Panc1 (cell line): ENCODE data around the gene MCTP1.

ENCODE experiments used
- CTCF ChIP-seq: fragments of 450-650 bp; IDR thresholded peaks from 2 replicates; pipeline ENCODE4 v1.5.1; 2017; ENCODE audit warnings: mild to moderate bottlenecking
- POLR2AphosphoS5 ChIP-seq: IDR thresholded peaks from 2 replicates; pipeline ENCODE4 v1.6.1; 2012; ENCODE audit warnings: mild to moderate bottlenecking, low read depth, low read length, moderate library complexity
- REST ChIP-seq, 2 experiments: IDR thresholded peaks; 2 replicates each; pipeline ENCODE4 v1.6.1; 2011 to 2012; ENCODE audit warnings: low read depth in 2 of 2, control low read depth in 1 of 2, low read length in 1 of 2, mild to moderate bottlenecking in 1 of 2, moderate library complexity in 1 of 2; ENCODE audit not compliant: insufficient read depth in 1 of 2

- TF ChIP-seq REST (IDR thresholded peaks at IDR 0.05; ENCODE audit: insufficient read depth in 1 of 2, low read depth in 2 of 2, low read length in 1 of 2): no peak
- no peak for TF ChIP-seq POLR2AphosphoS5
- TF ChIP-seq CTCF: no peak
Measured at GRCh38 chr5:95124731-95125130, 160.2 kb downstream of the MCTP1 start.
